Astrocyte of the spinal cord (primary cell): ENCODE results near the gene SERPINB3.
"Not testable (repeated sequence)": the region's sequence is repeated elsewhere in the genome, so short reads cannot be mapped to it uniquely, and the experiment has no call there.

Experiments used
- DNase-seq: peaks from one replicate; pipeline ENCODE4 v3.0.0; 2011; ENCODE audit warnings: low read depth, low spot score
- H3K4me3 ChIP-seq: 2 replicates; pipeline ENCODE4 v1.5.1; 2011; ENCODE audit warnings: low read depth, mild to moderate bottlenecking, low read length, moderate library complexity
- in situ Hi-C: cut with HindIII; loops from 2 replicates; pipeline ENCODE4 v1.10.0; 2017; ENCODE audit warnings: low sequenced_read_pairs
- TF ChIP-seq, protein P1 (sequence below): IDR thresholded peaks from 2 replicates; pipeline ENCODE4 v1.5.1; 2012; ENCODE audit warnings: low read depth, mild to moderate bottlenecking, low read length, inconsistent platforms

The SERPINB3 gene

DNA sequence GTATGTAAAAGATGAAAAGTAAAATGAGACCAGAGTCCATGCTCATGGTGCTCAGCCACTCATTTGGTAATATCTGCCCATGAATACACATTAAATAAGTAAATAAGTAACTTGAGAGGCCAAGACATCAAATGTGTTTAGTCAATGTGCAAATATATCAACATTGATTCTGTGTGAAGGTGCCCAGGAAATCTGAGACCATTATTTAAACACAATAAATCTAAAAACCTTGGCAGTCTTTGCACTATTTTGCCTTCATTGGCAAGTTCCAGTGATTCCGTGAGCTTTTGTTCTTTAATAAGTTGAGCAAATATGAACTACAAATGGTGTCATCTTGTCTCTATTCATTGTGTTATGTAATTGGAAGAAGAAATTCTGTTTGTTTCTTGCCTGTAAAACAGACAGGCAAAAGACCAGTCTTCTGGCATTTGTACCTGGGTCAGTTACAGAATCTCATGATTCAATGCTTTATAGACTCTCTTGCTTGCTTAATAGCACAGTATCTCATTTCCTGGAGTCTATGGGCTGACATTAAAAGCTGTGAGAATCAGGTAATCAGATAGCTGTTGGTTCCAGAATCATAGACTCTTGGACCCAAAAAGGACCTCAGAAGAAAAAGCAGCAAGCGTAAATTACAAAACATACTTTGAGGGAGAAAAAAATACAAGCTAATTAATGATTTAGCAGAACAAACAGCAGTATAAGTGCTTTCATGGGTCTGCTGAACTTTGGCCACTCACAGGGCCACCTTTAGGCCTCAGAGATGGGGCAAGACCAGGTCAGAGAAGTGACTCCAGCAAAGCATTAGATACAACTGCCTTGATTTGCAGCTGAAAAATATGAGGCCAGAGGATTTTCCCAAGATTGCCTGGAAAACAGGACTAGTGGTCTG lies 20.0 kb upstream of the SERPINB3 start:
- H3K4me3 ChIP-seq, result no peak overlapping the region
- TF ChIP-seq, protein P1, sequence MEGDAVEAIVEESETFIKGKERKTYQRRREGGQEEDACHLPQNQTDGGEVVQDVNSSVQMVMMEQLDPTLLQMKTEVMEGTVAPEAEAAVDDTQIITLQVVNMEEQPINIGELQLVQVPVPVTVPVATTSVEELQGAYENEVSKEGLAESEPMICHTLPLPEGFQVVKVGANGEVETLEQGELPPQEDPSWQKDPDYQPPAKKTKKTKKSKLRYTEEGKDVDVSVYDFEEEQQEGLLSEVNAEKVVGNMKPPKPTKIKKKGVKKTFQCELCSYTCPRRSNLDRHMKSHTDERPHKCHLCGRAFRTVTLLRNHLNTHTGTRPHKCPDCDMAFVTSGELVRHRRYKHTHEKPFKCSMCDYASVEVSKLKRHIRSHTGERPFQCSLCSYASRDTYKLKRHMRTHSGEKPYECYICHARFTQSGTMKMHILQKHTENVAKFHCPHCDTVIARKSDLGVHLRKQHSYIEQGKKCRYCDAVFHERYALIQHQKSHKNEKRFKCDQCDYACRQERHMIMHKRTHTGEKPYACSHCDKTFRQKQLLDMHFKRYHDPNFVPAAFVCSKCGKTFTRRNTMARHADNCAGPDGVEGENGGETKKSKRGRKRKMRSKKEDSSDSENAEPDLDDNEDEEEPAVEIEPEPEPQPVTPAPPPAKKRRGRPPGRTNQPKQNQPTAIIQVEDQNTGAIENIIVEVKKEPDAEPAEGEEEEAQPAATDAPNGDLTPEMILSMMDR, result no peak
- no peak for DNase-seq
- in situ Hi-C loops, result no loop called here

DNA sequence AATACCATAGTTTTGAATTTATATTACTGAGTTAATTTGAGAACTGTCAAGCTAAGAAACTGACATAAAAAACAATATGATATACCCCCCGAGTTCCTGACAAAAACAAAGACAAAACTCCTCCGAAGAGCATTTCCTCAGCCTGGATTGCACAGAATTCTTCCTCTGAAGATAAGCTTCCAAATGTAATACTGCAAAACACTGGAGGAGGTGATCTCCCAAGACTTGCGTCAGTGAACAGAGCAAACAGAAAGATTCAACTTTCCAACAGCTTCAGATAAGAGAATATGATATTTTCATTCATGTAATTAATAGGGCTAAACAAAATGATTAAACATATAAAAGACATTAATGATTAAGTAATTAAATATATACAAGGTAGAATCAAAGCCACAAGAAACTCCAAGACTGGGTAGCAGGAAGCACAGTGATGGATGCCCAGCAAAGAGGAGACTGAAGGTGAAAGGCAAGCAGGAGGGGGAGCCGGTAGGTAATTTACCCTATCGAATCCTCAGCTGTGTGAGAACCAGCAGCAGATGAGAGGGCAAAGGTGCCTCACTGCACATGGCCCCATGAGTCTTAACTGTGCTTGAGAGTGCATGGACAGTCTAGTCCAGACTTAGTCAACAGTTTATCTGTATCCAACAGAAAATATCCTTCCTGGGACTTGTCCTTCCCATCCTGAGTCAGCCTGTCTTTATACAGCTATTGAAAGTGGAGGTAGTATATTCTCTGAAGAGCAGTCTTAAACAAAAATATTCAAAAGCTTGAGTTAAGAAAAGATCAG lies 18.3 kb upstream of the SERPINB3 start:
- in situ Hi-C loops, result no loop called here
- DNase-seq, result no peak
- no peak overlapping the region for H3K4me3 ChIP-seq
- TF ChIP-seq, protein P1, result no peak

DNA sequence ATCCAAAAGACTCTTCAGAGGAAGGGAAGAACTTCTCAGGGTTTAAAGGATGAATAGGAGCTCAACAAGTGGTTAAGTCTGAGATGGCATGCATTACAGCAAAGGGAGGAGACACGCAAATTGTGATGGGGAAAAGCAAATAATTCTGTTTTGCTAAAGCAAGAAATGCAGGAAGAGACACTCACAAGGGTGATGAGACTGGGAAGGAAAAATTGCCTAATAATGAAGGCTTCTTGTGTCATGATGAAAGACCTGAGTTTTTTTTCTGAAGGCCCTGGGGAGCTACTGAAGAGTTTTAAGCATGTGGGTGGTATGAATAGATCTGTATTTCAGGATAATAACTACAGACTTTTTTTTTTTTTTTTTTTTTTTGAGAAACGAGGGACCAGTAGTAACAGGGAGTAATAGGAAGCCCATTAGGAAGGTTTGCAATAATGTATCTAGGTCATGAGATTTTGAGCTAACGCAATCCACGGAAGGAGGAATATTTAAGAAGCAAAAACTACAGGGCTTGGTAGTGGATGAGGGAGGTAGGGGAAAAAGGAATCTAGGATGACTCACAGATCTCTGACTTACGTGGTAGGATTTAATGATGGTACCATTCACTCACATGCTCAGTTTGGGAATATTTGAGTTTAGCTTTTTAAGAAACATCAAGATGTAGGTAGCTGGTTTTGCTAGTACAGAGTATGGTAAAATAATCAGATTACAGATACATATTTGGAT lies 16.0 kb upstream of the SERPINB3 start:
- H3K4me3 ChIP-seq, result no peak overlapping the region
- no peak for DNase-seq
- in situ Hi-C loops, result no loop called here
- TF ChIP-seq, protein P1, result no peak

- in situ Hi-C loops, result no loop called here
- no peak overlapping the region for H3K4me3 ChIP-seq
- DNase-seq, result no peak
- TF ChIP-seq, protein P1, result peak; percentile 13
These were observed 15.0 kb upstream of the SERPINB3 start for GRCh38 chr18:63676526-63677323.

DNA sequence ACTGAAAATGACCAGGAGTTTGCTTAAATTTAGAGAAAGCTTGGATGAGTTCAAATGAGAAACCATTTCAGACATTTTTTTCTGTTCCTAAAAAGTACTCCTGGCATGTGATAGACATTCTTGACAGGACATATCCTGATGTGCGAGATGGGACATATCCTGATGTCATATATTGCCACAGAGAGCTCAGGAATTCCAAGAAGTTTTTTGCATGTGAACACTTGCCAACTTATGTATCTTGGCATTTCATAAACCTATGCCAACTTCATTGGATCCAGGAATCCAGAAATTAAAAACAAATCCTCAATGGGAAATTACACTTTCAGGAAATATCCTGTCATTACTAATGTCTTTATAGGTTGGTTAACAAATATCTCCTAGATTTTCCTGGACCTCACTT lies 2.9 kb upstream of the SERPINB3 start:
- in situ Hi-C loops, result no loop called here
- H3K4me3 ChIP-seq, result no peak overlapping the region
- no peak for DNase-seq
- TF ChIP-seq, protein P1, result no peak

GRCh38 chr18:63658920-63659319 lies 2.8 kb downstream of the SERPINB3 start:
- H3K4me3 ChIP-seq, DNase-seq, in situ Hi-C loops: not testable (repeated sequence)

GRCh38 chr18:63650271-63650670 lies 11.4 kb downstream of the SERPINB3 start:
- in situ Hi-C loops, H3K4me3 ChIP-seq, DNase-seq: not testable (repeated sequence)
